Measurements from ENCODE around the gene SERPINA12.

DNA sequence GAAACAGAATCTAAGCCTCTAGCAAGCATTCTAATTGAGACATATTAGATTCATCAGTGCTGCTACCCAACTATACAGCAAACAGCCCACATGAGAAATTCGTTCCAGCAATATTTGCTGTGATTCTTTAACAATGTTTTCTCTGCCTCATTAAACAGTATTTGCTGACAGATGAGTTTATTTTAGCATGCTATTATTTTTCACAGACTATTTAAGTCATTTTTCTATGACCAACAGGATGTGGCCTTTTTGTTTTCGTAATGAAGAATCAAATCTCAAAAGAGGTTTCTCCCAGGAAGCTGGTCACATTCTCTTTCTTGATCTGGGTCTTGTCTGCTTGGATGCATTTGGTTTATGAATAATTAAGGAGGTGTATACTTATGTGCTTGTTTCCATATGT lies 23.2 kb upstream of the SERPINA12 start:
- TF ChIP-seq, protein P1, sequence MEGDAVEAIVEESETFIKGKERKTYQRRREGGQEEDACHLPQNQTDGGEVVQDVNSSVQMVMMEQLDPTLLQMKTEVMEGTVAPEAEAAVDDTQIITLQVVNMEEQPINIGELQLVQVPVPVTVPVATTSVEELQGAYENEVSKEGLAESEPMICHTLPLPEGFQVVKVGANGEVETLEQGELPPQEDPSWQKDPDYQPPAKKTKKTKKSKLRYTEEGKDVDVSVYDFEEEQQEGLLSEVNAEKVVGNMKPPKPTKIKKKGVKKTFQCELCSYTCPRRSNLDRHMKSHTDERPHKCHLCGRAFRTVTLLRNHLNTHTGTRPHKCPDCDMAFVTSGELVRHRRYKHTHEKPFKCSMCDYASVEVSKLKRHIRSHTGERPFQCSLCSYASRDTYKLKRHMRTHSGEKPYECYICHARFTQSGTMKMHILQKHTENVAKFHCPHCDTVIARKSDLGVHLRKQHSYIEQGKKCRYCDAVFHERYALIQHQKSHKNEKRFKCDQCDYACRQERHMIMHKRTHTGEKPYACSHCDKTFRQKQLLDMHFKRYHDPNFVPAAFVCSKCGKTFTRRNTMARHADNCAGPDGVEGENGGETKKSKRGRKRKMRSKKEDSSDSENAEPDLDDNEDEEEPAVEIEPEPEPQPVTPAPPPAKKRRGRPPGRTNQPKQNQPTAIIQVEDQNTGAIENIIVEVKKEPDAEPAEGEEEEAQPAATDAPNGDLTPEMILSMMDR (IDR thresholded peaks at IDR 0.05): no peak
- TF ChIP-seq POLR2A (IDR thresholded peaks at IDR 0.05): no peak

Data from ovary (tissue), 3 donors.